GM13976 (cell line): ENCODE measurements around the gene CASZ1.

Experiments used
- DNase-seq: peaks from one replicate; pipeline ENCODE4 v3.0.0; 2012; ENCODE audit warnings: low spot score
- CTCF ChIP-seq: IDR thresholded peaks from 2 replicates; pipeline ENCODE4 v1.5.1; 2012; ENCODE audit warnings: borderline replicate concordance, mild to moderate bottlenecking; ENCODE audit not compliant: insufficient read depth; ENCODE audit errors: extremely low read depth, missing control alignments, control extremely low read depth
- in situ Hi-C: fragments of 300-500 bp; cut with MboI; formaldehyde crosslinking; loops from one replicate; pipeline ENCODE4 v1.12.0; 2022; ENCODE audit warnings: low sequenced_read_pairs, mixed read lengths, inconsistent platforms; ENCODE audit not compliant: unreplicated experiment

CASZ1 gene

DNA sequence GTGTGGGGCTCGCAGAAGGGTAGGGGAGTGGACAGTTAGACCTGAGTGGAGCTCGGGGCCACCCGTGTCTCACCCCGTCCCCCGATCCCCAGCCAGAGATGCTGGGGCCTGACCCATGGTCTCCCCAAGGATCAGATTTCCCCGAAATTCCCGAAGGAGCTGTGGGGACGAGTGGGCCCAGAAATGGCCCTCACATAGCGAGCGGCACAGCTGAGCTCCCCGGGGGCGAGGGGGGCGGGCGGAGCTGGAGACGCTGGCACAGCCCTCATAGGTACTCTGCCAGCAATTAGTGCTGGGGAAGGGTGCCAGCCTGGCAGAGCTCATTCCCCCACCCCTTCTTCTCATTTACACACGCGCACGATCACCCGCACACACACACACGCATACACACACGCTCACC lies 9.2 kb downstream of the CASZ1 start:
- TF ChIP-seq CTCF: no peak
- in situ Hi-C loops: no loop called here
- DNase-seq: no peak

DNA sequence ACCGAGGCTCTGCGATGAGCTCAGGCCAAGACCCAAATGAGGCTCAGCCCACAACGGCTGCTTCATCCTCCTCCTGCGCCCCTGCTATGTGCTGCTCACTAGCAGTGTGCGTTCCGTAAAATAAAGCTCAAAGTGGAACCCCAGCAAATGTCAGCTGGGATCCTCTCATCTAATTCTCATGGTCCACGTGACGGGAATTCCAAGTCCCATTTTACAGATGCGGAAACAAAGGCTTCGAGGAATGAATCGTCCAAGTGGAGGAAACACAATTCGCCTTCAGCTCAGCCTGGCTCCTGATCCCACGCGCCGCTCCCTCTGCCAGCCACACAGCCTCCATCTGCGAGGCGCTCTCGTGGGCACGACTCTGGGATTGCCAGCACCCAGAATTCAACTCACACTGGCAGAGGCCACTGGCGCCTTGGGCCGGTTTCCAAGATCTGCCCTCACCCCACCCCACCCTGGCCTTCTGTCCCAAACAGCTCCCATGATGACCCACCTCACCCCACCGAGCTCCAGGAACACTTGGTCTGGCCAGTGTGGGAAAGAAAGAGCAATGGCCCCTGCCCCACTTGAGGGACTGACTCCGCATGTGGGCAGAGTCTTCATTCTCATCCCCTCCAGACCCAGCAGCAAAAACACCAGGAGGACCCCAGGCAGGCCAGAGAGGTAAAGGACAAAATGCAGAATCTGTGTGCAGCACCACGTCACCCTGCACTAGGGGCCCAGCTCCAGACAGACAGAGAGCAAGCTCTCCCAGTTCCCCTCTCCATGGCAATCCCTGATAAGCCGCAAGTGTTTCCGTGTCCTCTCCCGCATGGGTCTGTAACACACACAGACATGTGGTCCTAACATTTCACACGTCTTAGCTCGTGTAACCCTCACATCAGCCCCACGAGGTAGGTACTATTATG lies 10.5 kb downstream of the CASZ1 start:
- DNase-seq: no peak
- no peak for TF ChIP-seq CTCF
- in situ Hi-C loops: no loop called here

- TF ChIP-seq CTCF: no peak
- in situ Hi-C loops: no loop called here
- DNase-seq: no peak
Observed at GRCh38 chr1:10784998-10785727, 11.3 kb downstream of the CASZ1 start.

DNA sequence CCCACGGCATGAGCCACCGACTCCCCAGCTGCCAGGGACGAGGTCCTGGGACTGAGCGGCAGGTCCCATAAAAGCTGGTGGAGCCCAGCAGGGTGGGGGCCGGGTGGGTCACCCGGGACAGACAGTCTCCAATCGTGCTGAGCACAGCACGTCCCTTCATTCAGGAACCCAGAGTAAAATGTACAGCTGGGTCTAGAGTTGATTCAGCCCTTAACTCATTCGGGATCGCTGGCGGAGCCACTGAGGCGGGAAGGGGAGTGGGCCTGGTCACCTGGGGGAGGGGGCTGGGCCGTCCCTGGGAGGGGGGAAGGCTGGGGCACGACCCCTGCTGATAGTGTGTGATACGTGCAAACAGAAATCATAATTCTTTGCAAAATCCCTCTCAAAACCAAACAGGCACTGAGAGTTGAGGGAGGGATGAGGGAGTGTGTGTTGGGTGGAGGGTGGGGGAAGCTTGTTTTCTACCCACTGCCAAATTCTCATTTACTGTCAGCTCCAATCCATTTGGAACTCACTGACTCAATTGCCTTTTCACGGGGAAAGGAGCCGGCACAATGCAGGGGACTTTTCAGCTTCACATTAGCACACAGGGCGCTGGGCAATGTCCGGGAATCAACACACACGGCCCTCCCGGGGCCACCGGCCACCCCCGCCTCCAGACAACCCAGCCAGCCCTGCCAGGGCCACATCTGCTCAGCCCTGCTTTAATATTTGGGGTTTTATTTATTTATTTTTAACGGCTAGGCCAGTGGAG lies 13.8 kb downstream of the CASZ1 start:
- DNase-seq: no peak
- in situ Hi-C loops: no loop called here
- no peak for TF ChIP-seq CTCF

DNA sequence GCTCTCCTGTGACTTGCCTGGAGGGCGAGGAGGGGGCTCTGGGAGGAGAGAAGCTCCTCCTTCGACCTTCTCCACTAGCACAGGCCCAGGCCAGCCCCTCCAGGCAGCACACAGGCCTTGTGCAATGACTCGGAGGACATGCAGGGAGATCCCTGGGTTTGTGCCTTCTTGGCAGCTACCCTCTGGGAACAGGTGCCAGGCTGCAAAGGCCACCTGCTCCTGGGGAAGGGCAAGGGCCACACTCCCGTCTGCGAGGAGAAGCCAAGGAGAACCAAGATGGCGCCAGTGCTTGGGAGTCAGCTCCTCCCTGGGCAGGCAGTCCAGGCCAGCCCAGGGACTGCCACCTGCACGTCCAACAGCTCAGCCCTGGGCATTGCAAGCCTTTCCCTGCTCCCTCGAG lies 15.3 kb downstream of the CASZ1 start:
- DNase-seq: no peak
- in situ Hi-C loops: no loop called here
- no peak for TF ChIP-seq CTCF

- no peak for TF ChIP-seq CTCF
- in situ Hi-C loops: no loop called here
- no peak for DNase-seq
Observed at GRCh38 chr1:10779841-10780240, 16.6 kb downstream of the CASZ1 start.
